Testis (tissue), 2 donors: ENCODE data around the gene CCR2.

Source experiments
- CTCF ChIP-seq, 3 experiments: fragments of 450-650 bp in 2 of 3; fragments of 200-600 bp in 1 of 3; sonication (generic) in 1 of 3; IDR thresholded peaks; one replicate each; pipeline ENCODE4 v1.5.1; 2016 to 2019; ENCODE audit warnings: antibody characterized with exemption in 3 of 3, mild to moderate bottlenecking in 2 of 3, moderate library complexity in 1 of 3
- POLR2A ChIP-seq: fragments of 450-650 bp; IDR thresholded peaks from one replicate; pipeline ENCODE4 v1.6.1; 2017; ENCODE audit warnings: antibody characterized with exemption, mild to moderate bottlenecking, moderate library complexity

GRCh38 chr3:46334741-46335478 is 19.0 kb upstream of the CCR2 start:
- TF ChIP-seq CTCF (IDR thresholded peaks at IDR 0.05) (no peak), POLR2A (no peak)
